ENCODE results near the gene RASAL2.

The RASAL2 gene

GRCh38 chr1:178093951-178094738, at the start of gene RASAL2:
RASAL2 (plus strand) TSS chr1:178094104; CDS start chr1:178094493, 389 bp downstream.
- peak; percentile 50 to 53 for DNase-seq

GRCh38 chr1:178046591-178047270, 47.2 kb upstream of the RASAL2 start:
- DNase-seq, result no peak

GRCh38 chr1:178047403-178048093, 46.4 kb upstream of the RASAL2 start:
- no peak for DNase-seq

- DNase-seq, result no peak
These were observed 45.5 kb upstream of the RASAL2 start for GRCh38 chr1:178048426-178048825.

- DNase-seq, result no peak
These were observed 45.0 kb upstream of the RASAL2 start for GRCh38 chr1:178048883-178049282.

- DNase-seq, result no peak
These were observed 43.8 kb upstream of the RASAL2 start for GRCh38 chr1:178050084-178050483.

GRCh38 chr1:178051071-178051470, 42.8 kb upstream of the RASAL2 start:
- no peak for DNase-seq

- no peak for DNase-seq
These were observed 41.0 kb upstream of the RASAL2 start for GRCh38 chr1:178052650-178053461.

GRCh38 chr1:178055093-178055492, 38.8 kb upstream of the RASAL2 start:
- DNase-seq, result no peak

GRCh38 chr1:178055779-178056471, 38.0 kb upstream of the RASAL2 start:
- no peak for DNase-seq

GRCh38 chr1:178057141-178057765, 36.7 kb upstream of the RASAL2 start:
- no peak for DNase-seq

- DNase-seq, result no peak
These were observed 35.9 kb upstream of the RASAL2 start for GRCh38 chr1:178057912-178058534.

GRCh38 chr1:178060789-178061556, 32.9 kb upstream of the RASAL2 start:
- DNase-seq, result no peak

GRCh38 chr1:178061620-178062019, 32.3 kb upstream of the RASAL2 start:
- no peak for DNase-seq

GRCh38 chr1:178064191-178064821, 29.6 kb upstream of the RASAL2 start:
- no peak for DNase-seq

GRCh38 chr1:178065250-178065649, 28.7 kb upstream of the RASAL2 start:
- no peak for DNase-seq

- no peak for DNase-seq
These were observed 27.5 kb upstream of the RASAL2 start for GRCh38 chr1:178066296-178066907.

GRCh38 chr1:178066908-178067614, 26.8 kb upstream of the RASAL2 start:
- DNase-seq, result no peak

GRCh38 chr1:178071811-178072210, 22.1 kb upstream of the RASAL2 start:
- no peak for DNase-seq

Measured in NCI-H1930 (cell line).